Forelimb muscle (tissue), 1 donor: ENCODE measurements around the gene FRMD7. TPM values are rescaled to one million over a fixed set of nuclear protein-coding genes. Genes with fewer than 3 reads are reported as not detected.
A peak's percentile ranks its signal among the peaks of the same experiment; 100 is the strongest.
"Not testable (repeated sequence)": the region's sequence is repeated elsewhere in the genome, so short reads cannot be mapped to it uniquely, and the experiment has no call there.

ENCODE experiments used
- DNase-seq: peaks from one replicate; pipeline ENCODE4 v3.0.0-alpha.2; 2013; ENCODE audit warnings: low read depth
- polyA plus RNA-seq: library from polyadenylated mRNA; unstranded; fragments of 120-200 nt; gene quantifications from one replicate; pipeline ENCODE4 v1.2.1, GENCODE V29; 2013; ENCODE audit not compliant: insufficient read length

FRMD7 gene
- polyA plus RNA-seq, 1 donor: 0.18 TPM

GRCh38 chrX:132093239-132093860 is 34.5 kb downstream of the FRMD7 start:
- no peak for DNase-seq

- peak; percentile 39 for DNase-seq
Observed at GRCh38 chrX:132092439-132093065, 35.3 kb downstream of the FRMD7 start.

GRCh38 chrX:132090403-132091159 is 37.2 kb downstream of the FRMD7 start:
- no peak for DNase-seq

- no peak for DNase-seq
Observed at GRCh38 chrX:132088864-132089263, 39.0 kb downstream of the FRMD7 start.

GRCh38 chrX:132086672-132087071 is 41.1 kb downstream of the FRMD7 start:
- no peak for DNase-seq

GRCh38 chrX:132085786-132086185 is 42.0 kb downstream of the FRMD7 start:
- DNase-seq: no peak

- no peak for DNase-seq
Observed at GRCh38 chrX:132077912-132078311, 49.9 kb downstream of the FRMD7 start.

GRCh38 chrX:132077414-132077813 is 50.4 kb downstream of the FRMD7 start:
- DNase-seq: no peak

GRCh38 chrX:132071254-132071653 is 56.6 kb downstream of the FRMD7 start:
- DNase-seq: no peak

- DNase-seq: no peak
Observed at GRCh38 chrX:132068405-132068804, 59.4 kb downstream of the FRMD7 start.

- DNase-seq: no peak
Observed at GRCh38 chrX:132063862-132064261, 64.0 kb downstream of the FRMD7 start.

GRCh38 chrX:132063334-132063733 is 64.5 kb downstream of the FRMD7 start:
- DNase-seq: no peak

GRCh38 chrX:132059973-132060540 is 67.8 kb downstream of the FRMD7 start:
- DNase-seq: no peak

- DNase-seq: no peak
Observed at GRCh38 chrX:132058975-132059374, 68.8 kb downstream of the FRMD7 start.

GRCh38 chrX:132058050-132058449 is 69.8 kb downstream of the FRMD7 start:
- no peak for DNase-seq

- not testable (repeated sequence) for DNase-seq
Observed at GRCh38 chrX:132051778-132052177, 76.0 kb downstream of the FRMD7 start.

GRCh38 chrX:132046533-132046932 is 81.3 kb downstream of the FRMD7 start:
- no peak for DNase-seq

GRCh38 chrX:132045456-132045855 is 82.4 kb downstream of the FRMD7 start:
- DNase-seq: no peak

- DNase-seq: no peak
Observed at GRCh38 chrX:132044953-132045352, 82.9 kb downstream of the FRMD7 start.

GRCh38 chrX:132043977-132044376 is 83.8 kb downstream of the FRMD7 start:
- DNase-seq: no peak

- DNase-seq: no peak
Observed at GRCh38 chrX:132041015-132041414, 86.8 kb downstream of the FRMD7 start.

GRCh38 chrX:132040066-132040465 is 87.8 kb downstream of the FRMD7 start:
- DNase-seq: no peak
